ENCODE results near the gene AGBL1.

Gene AGBL1

GRCh38 chr15:86312486-86312885, 232.8 kb downstream of the AGBL1 start (continued):
- no peak for TF ChIP-seq ZNF302 (tag by site-specific recombination; IDR thresholded peaks at IDR 0.05; ENCODE audit: low read depth)

DNA sequence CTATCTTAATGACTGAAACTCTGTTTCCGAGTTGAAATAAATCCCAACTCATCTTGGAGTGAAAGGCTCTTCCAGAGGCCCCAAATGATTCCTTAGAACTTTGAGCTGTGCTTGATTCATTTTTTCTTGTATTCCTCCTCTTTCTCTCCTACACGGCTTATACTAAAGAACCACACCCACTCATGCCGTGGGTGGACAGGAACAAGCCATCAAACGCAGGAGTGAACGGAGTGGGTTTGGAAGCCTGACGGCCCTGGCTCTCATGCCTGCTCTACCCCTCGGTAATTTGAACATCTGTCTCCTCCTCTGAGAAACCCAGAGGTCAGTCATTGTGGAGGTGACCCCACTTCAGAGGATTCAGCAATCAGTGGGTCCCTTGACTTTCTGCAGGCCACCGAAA, 236.5 kb downstream of the AGBL1 start:
- H3K4me1 ChIP-seq (ENCODE audit: control insufficient read depth, insufficient read depth, low read length) = no peaks in the 10 kb centered on the region
- ChIA-PET CTCF (no interaction called here), POLR2A (no interaction called here)
- no peaks in the 10 kb centered on the region for H3K36me3 ChIP-seq (ENCODE audit: control insufficient read depth in 2 of 2, insufficient read depth in 1 of 2, low read length in 2 of 2)
- TF ChIP-seq, protein P1, sequence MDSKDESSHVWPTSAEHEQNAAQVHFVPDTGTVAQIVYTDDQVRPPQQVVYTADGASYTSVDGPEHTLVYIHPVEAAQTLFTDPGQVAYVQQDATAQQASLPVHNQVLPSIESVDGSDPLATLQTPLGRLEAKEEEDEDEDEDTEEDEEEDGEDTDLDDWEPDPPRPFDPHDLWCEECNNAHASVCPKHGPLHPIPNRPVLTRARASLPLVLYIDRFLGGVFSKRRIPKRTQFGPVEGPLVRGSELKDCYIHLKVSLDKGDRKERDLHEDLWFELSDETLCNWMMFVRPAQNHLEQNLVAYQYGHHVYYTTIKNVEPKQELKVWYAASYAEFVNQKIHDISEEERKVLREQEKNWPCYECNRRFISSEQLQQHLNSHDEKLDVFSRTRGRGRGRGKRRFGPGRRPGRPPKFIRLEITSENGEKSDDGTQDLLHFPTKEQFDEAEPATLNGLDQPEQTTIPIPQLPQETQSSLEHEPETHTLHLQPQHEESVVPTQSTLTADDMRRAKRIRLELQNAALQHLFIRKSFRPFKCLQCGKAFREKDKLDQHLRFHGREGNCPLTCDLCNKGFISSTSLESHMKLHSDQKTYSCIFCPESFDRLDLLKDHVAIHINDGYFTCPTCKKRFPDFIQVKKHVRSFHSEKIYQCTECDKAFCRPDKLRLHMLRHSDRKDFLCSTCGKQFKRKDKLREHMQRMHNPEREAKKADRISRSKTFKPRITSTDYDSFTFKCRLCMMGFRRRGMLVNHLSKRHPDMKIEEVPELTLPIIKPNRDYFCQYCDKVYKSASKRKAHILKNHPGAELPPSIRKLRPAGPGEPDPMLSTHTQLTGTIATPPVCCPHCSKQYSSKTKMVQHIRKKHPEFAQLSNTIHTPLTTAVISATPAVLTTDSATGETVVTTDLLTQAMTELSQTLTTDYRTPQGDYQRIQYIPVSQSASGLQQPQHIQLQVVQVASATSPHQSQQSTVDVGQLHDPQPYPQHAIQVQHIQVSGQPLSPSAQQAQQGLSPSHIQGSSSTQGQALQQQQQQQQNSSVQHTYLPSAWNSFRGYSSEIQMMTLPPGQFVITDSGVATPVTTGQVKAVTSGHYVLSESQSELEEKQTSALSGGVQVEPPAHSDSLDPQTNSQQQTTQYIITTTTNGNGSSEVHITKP (tag by site-specific recombination; IDR thresholded peaks at IDR 0.05) = no peak
- TF ChIP-seq GFI1B (tag by site-specific recombination; IDR thresholded peaks at IDR 0.05) = no peak
- no peak for TF ChIP-seq ZNF239 (tag by site-specific recombination; IDR thresholded peaks at IDR 0.05)
- TF ChIP-seq ZBTB10 (tag by site-specific recombination; IDR thresholded peaks at IDR 0.05) = no peak
- no peak for TF ChIP-seq PRDM6 (tag by site-specific recombination; IDR thresholded peaks at IDR 0.05)
- TF ChIP-seq ZNF211 (tag by site-specific recombination; IDR thresholded peaks at IDR 0.05; ENCODE audit: low read depth) = no peak
- TF ChIP-seq ZNF560 (tag by site-specific recombination; IDR thresholded peaks at IDR 0.05; ENCODE audit: borderline replicate concordance) = no peak
- no peak for TF ChIP-seq ZBTB7A (tag by site-specific recombination; IDR thresholded peaks at IDR 0.05; ENCODE audit: low read depth)
- no peak for TF ChIP-seq ZNF292 (tag by site-specific recombination; IDR thresholded peaks at IDR 0.05; ENCODE audit: borderline replicate concordance, low read depth)
- TF ChIP-seq HOXD13 (CRISPR knock-in tag; IDR thresholded peaks at IDR 0.05; ENCODE audit: borderline replicate concordance) = no peak
- no peak for TF ChIP-seq ZNF747 (tag by site-specific recombination; IDR thresholded peaks at IDR 0.05)
- TF ChIP-seq ZNF610 (tag by site-specific recombination; IDR thresholded peaks at IDR 0.05; ENCODE audit: borderline replicate concordance) = no peak
- TF ChIP-seq, protein P2, sequence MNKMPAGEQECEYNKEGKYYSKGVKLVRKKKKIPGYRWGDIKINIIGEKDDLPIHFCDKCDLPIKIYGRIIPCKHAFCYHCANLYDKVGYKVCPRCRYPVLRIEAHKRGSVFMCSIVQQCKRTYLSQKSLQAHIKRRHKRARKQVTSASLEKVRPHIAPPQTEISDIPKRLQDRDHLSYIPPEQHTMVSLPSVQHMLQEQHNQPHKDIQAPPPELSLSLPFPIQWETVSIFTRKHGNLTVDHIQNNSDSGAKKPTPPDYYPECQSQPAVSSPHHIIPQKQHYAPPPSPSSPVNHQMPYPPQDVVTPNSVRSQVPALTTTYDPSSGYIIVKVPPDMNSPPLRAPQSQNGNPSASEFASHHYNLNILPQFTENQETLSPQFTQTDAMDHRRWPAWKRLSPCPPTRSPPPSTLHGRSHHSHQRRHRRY (tag by site-specific recombination; IDR thresholded peaks at IDR 0.05) = no peak
- TF ChIP-seq ZNF704 (tag by site-specific recombination; IDR thresholded peaks at IDR 0.05) = no peak
- TF ChIP-seq PRDM4 (tag by site-specific recombination; IDR thresholded peaks at IDR 0.05) = no peak
- H3K9me3 ChIP-seq (ENCODE audit: control insufficient read depth, insufficient read depth, low read depth, low read length) = no peaks in the 10 kb centered on the region
- no peak overlapping the region for H3K27ac ChIP-seq (ENCODE audit: extremely low read depth, low read depth, low read length)
- no peak overlapping the region for H3K4me3 ChIP-seq (ENCODE audit: low read depth, low read length)
